IPS-18c (cell line): Measurements from ENCODE around the gene LCN1.
"Not testable (repeated sequence)": the region's sequence is repeated elsewhere in the genome, so short reads cannot be mapped to it uniquely, and the experiment has no call there.

Experiments used
- H3K4me3 ChIP-seq: 2 replicates; pipeline ENCODE4 v1.7.0; 2013; ENCODE audit warnings: low read depth, mild to moderate bottlenecking, low read length, moderate library complexity; ENCODE audit not compliant: insufficient read depth
- H3K9me3 ChIP-seq: one replicate; pipeline ENCODE4 v1.6.1; 2013; ENCODE audit warnings: mild to moderate bottlenecking, low read length, moderate library complexity; ENCODE audit not compliant: control insufficient read depth, insufficient read depth

LCN1 gene

GRCh38 chr9:135528842-135529435, 7.7 kb downstream of the LCN1 start:
- H3K4me3 ChIP-seq, H3K9me3 ChIP-seq: not testable (repeated sequence)

DNA sequence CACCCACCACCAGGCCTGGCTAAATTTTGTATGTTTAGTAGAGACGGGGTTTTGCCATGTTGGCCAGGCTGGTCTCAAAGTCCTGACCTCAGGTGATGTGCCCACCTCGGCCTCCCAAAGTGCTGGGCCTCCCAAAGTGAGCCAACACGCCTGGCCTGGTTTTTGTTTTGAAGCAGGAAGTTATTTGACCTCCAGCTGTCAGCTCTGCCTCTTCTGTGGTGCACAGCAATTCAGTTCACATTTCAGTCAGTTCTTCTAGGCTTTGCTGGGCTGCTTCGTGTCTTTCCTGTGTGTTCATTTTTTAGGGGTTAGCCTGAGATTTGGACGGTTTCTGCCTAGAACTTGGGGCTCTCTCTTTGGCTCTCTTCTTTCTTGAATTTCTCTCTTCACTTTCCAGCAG, 8.9 kb downstream of the LCN1 start:
- no peaks in the 10 kb centered on the region for H3K9me3 ChIP-seq
- H3K4me3 ChIP-seq: no peak overlapping the region

DNA sequence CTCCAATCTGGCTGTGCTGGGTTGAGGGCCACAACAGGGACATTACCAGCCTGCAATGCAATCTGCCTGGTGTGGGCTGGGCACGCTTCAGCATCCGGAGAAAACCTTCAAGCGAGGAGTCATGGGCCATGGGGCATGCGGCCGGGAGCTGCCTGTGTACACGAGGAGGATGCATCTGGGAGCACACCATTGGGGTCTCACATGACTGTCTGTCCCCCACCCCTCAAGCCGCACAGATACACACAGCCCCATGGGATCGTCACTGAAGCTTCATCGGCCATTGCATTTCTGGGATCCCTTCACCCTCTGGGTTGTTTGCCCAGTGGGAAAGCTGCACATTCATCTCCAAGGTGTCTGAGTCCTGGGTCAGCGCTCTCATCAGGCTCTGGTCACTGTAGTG, 9.9 kb downstream of the LCN1 start:
- Histone ChIP-seq H3K9me3 (no peaks in the 10 kb centered on the region), H3K4me3 (no peak overlapping the region)

DNA sequence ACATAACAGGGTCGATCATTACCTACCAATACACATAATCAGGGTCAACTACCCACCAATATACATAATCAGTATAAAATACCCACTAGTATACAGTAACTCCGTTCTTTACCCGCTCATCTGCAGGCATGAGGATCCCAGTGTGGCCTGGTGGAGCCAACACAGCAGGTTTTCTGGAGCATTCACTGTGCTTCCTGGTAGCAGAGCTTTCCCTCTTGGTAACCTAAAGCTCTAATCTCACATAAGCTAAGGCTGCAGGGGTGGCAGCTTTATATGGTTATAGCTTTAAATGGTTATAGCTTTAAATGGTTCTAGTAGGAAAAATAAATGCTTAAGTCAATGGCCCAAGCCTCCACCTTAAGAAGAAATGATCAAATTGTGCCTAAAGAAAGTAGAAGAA, 11.9 kb downstream of the LCN1 start:
- Histone ChIP-seq H3K9me3 (no peaks in the 10 kb centered on the region), H3K4me3 (no peak overlapping the region)

GRCh38 chr9:135533674-135534073, 12.4 kb downstream of the LCN1 start:
- Histone ChIP-seq H3K4me3 (no peak overlapping the region), H3K9me3 (no peaks in the 10 kb centered on the region)

- H3K4me3 ChIP-seq: not testable (repeated sequence)
These were observed 13.0 kb downstream of the LCN1 start for GRCh38 chr9:135534192-135534711.

GRCh38 chr9:135534826-135535225, 13.6 kb downstream of the LCN1 start:
- not testable (repeated sequence) for H3K9me3 ChIP-seq, H3K4me3 ChIP-seq

More at GRCh38 chr9:135534192-135534711, 13.0 kb downstream of the LCN1 start:
- not testable (repeated sequence) for H3K9me3 ChIP-seq

GRCh38 chr9:135535631-135536030, 14.4 kb downstream of the LCN1 start:
- H3K9me3 ChIP-seq, H3K4me3 ChIP-seq: not testable (repeated sequence)

DNA sequence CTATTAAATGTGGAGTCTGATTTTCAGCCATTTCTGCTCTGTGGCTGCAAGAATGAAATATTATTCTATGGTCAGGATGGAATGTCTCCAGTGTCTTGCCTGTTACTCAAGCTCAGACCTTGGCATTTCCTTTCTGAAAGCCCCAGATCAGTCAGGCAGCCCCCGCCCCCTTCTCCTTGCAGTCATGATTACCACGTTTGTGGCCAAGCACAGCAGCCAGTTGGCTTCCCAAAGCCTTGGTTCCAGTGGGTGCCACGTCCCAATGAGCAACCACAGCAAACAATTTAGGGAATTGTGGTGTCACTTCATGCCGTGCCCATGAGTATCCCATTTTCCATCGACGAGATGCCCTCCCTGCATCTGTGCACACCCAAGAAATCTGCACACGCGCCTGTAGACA, 15.0 kb downstream of the LCN1 start:
- no peaks in the 10 kb centered on the region for H3K9me3 ChIP-seq
- no peak overlapping the region for H3K4me3 ChIP-seq

GRCh38 chr9:135543262-135543894, 22.1 kb downstream of the LCN1 start:
- H3K9me3 ChIP-seq, H3K4me3 ChIP-seq: not testable (repeated sequence)

GRCh38 chr9:135544981-135545635, 23.9 kb downstream of the LCN1 start:
- no peaks in the 10 kb centered on the region for H3K9me3 ChIP-seq
- H3K4me3 ChIP-seq: no peak overlapping the region

DNA sequence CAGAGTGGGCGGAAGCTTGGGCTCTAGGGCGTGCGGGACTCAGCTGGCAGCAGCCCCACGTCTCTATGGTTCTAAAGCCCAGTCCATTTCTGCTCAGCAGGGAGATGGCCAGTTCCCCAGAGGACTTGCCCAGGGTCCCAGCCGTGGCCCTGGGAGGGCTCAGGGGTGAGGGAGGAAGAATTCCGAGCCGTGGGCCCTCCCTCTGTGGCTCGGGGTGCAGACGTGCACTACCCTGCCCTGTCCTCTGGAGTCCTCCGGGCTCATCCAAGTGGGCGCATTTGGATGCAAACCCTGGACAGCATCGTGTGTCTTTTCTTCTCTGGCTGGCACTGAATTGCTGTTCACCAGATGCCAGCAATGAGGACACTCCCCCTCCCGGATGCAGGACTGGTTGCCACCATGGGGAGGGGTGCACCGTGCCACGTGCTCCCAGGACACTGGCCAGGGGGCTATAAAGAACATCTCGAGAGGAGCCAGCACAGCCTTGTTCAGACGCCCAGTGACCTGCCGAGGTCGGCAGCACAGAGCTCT, 24.5 kb downstream of the LCN1 start, which contains the start of gene OBP2A:
Gene OBP2A, plus strand, starts transcription at position 481 of the 531 bp plus-strand sequence. CDS start 55 bp downstream, outside the sequence.
- H3K4me3 ChIP-seq, H3K9me3 ChIP-seq: not testable (repeated sequence)

DNA sequence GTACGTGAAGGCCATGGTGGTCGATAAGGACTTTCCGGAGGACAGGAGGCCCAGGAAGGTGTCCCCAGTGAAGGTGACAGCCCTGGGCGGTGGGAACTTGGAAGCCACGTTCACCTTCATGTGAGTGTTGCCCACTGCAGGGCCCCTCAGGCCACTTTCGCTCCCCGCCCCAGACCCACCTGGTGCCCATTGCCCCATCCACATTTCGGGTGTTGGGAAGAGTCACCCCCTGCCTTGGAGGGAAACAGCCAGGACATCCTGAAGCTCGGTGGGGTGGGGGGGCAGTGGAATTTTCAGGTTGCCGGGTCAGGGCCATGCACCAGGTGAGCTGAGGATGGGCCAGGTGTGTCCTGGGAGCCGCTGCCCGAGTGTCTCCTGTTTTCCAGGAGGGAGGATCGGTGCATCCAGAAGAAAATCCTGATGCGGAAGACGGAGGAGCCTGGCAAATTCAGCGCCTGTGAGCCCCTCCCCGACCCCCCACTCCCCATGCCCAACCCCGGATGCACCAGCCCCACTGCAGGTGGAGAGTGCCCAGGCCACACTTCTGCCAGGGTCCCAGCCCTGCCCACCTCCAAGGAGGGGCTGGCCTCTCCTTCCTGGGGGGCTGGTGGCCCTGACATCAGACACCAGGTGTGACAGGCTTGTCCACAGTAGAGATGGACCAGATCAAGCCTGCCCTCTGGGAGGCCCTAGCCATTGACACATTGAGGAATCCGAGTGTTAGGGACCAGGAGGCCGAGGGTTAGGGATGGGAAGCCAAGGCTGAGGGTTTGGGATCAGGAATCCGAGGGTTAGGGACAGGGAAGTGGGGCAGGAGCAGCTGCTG, 25.8 kb downstream of the LCN1 start:
- not testable (repeated sequence) for H3K4me3 ChIP-seq, H3K9me3 ChIP-seq

GRCh38 chr9:135547756-135548736, 26.8 kb downstream of the LCN1 start:
- Histone ChIP-seq H3K4me3 (no peak overlapping the region), H3K9me3 (no peaks in the 10 kb centered on the region)

DNA sequence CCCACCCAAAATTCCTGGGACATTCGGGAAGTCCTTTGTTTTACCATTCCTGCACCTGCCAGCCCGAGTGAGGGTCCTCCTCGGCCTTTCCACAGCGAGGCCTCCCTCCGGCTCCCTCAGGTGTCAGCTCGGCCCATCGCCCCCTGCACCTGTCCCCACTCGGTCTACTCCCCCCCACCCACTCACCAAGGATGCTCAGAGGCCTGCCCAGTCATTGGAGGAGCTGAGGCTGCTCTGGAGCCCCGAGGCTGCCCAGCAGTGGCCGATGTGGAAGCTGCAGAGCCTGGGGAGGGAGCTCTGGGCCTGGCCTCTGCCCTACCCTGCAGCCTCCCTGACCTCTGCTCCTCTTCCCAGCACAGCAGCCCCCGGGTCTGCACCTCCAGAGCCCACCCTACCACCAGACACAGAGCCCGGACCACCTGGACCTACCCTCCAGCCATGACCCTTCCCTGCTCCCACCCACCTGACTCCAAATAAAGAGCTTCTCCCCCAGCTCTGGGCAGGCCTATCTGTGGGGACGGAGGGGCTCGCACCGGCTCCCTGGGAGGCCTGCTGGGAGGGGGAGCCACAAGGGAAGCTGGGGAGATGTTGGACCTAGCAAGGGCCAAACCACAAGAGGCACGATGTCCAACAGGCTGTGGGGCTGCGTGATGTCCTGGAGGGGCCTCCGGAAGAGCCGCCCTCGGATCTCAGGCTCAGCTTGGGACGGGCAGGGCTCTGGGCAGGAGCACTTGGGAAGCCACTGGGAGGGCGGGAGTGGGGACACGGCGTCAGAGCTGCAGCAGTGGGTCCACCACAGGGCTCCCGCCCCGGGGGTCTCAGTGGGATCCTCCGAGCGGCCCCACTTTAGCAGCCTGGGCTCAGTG, 28.5 kb downstream of the LCN1 start:
- H3K9me3 ChIP-seq, H3K4me3 ChIP-seq: not testable (repeated sequence)
